NCI-H2107 treated with DMSO at 0.1 percent for 48 hours (cell line): Measurements from ENCODE around the gene DENND4A.

Experiments used
- DNase-seq: peaks from one replicate; lab custom pipeline; 2025; ENCODE audit not compliant: unreplicated experiment; lab: John Stamatoyannopoulos, UW

DENND4A gene

GRCh38 chr15:65680544-65680943 lies 111.5 kb downstream of the DENND4A start:
- DNase-seq: no peak

- no peak for DNase-seq
Observed at GRCh38 chr15:65676123-65676522, 116.0 kb downstream of the DENND4A start.

DNA sequence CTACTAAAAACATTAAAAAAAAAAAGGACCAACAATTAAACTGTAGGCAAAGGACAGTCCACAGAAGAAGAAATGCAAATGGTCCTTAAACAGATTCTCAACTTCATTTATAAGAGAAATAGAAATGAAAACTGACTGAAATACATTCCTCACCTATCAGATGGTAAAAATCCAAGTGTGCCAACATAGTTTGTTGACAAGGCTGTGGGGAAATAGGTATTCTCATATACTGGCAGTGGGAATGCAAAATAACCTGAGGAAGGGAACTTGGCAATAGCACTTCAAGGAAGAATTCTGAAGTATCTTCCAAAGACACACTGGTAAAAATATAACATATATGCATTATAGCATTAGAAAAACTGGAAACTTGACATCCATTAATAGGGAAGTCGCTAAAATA lies 116.5 kb downstream of the DENND4A start:
- no peak for DNase-seq

- DNase-seq: no peak
Observed at GRCh38 chr15:65666257-65666656, 125.8 kb downstream of the DENND4A start.

DNA sequence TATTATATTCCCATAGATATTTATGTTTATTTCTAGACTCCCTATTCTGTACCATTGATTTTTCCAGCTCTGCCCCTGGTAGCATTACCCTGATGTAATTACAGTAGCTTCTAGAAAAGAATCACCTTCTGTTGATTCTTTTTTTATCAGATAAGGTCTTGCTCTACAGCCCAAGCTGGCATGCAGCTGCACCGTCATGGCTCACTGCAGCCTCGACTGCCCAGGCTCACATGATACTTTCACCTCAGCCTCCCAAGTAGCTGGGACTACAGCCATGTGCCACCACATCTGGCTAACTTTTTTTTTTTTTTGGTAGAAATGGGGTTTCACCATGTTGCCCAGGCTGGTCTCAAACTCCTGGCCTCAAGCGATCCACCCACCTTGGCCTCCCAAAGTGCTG lies 128.6 kb downstream of the DENND4A start:
- no peak for DNase-seq

DNA sequence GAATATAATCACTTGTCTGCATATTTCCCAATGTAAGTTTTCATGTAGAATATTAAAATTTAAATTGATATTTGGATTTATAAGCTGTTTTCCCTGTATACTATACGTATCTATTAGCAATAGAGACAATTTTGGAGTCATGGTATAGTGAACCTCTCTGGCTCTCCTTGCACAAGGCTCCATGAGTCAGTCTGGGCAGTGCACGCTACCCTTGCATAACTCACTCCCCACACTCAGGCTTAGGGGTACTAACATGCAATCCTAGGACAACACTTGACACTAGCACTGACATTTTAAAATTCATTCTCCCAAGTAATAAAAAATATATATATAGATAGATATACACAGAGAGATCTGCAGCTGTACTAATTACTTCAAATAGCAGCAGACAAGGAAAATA lies 131.2 kb downstream of the DENND4A start:
- DNase-seq: no peak

DNA sequence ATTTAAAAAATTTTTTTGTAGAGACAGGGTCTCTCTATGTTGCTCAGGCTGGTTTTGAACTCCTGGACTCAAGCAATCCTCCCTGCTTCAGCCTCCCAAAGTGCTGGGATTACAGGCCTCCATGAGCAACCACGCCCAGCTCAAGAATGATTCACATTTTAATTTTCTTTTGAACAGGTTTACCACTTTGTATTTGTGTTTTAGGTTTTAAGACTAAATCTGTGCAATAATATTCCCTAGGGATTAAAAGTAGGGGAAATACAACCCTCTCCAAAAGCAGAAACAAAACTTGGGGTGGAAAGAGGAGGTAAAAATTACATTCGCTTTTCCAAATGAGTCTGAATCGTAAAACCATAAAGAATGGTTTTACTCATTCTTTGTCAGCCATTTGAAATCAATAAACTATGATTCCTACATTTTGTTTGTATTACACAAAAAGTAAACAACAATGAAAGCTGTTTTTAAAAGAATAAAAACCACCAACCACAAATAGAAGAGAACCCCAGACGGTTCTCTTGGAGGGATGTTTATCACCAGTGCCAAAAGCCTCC lies 132.5 kb downstream of the DENND4A start:
- DNase-seq: no peak

- no peak for DNase-seq
Observed at GRCh38 chr15:65655457-65655856, 136.6 kb downstream of the DENND4A start.

GRCh38 chr15:65655026-65655425 lies 137.1 kb downstream of the DENND4A start:
- DNase-seq: no peak

- DNase-seq: no peak
Observed at GRCh38 chr15:65653801-65654521, 138.1 kb downstream of the DENND4A start.

GRCh38 chr15:65653341-65653740 lies 138.8 kb downstream of the DENND4A start:
- no peak for DNase-seq

DNA sequence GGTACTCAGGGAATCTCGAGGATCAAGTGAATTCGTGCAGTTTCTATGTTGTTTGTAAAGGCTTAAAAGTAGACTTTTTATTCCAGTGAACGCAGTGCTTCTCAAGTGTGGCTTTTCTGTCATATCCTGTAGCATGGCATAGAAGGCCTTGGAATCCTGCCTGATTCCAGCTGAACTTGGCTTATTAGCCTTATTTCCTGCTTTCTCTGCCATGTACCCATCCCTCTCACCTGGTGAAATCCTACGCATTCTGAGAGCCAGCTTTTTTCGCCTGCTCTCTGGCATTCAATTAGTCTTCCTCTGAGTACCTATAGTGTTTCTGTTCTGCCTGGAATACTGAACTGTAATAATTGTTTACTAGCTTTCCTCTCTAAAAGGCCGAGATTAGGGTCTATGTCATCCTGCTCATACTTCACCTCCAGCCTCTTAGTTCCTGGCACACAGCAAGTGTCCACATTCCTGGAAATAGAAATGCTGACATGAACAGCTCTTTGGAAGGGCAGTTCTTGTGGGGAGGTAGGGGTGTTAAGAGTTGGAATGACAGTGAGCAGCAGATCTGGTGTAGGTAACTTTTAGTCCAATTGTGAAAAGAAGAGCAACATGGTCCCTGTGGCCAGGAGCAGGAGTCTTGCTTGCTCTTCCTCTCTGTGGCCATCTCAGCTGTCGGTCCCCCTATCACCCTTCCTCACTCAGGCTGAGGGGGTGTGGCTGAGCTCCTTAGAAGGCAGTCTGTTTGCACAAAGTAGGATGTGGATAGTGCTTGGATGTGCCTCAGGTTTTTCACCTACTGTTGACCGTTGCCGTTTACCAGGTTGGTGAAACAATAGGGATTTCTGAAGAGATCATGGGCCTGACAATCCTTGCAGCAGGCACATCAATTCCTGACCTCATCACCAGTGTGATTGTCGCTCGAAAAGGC lies 140.0 kb downstream of the DENND4A start:
- no peak for DNase-seq

DNA sequence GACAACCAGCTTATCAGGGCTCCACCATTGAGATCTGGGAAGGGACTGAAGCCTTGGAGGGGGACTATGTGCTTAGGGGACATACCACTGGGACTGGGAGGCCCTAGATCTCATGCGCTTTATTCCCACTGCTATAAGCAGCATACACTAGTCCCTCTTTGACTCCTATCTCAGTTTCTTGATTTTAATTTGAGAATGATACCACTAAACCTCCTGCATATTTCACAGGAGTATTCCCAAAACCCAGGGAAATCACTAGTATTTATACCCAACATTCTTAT lies 141.1 kb downstream of the DENND4A start:
- DNase-seq: no peak

DNA sequence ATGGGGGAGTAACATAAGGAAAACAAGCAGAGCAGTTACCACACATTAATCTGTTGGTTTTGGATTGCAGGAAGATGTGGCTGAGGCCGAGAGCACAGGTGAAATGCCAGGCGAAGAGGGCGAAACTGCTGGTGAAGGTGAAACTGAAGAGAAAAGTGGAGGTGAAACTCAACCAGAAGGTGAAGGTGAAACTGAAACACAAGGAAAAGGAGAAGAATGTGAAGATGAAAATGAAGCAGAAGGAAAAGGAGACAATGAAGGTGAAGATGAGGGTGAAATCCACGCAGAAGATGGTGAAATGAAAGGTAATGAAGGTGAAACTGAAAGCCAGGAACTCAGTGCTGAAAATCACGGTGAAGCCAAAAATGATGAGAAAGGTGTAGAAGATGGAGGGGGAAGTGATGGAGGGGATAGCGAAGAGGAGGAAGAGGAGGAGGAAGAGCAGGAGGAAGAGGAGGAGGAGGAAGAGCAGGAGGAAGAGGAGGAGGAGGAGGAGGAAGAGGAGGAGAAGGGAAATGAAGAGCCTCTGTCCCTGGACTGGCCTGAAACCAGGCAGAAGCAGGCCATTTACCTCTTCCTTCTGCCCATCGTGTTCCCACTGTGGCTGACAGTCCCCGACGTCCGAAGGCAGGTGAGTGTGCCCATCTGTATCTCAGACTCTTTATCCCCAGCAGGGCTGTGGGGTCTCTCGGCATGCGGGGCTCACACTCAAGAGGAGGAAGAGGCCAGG lies 141.6 kb downstream of the DENND4A start:
- no peak for DNase-seq

DNA sequence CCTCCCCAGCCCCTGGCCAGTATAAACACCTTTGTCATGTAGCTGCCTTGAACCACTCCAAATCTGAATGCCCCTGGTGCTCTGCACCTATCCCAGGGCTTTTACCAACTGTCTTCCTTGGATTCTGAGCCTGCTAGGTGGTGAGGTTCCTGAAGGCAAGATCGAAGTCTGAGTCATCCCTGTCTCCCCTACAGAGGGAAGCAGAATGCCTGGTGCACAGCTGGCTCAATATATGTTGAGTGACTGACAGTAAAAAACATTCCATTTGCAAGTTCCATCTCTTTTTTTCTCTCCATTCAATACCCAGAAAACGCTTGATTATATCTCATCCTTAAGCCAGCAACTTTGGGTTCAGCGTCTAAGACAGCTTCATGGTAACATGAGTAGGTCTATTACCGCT lies 145.6 kb downstream of the DENND4A start:
- DNase-seq: no peak

DNA sequence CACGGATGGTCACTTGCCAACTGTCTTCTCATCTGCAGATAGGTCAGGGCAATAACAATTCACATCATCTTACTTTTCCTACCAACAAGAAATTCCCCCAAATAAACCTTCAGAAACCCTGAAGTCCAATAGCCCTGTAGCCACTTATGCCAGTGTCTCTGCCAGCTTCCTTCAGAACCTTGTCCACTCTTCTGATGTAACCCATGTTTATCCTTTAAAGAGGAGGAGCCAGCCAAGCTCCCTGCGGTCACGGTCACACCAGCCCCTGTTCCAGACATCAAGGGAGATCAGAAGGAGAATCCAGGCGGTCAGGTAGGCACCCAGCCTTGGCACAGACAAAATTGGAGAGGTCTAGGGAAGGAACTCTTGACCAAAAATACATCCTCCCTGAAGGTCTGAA lies 146.7 kb downstream of the DENND4A start:
- no peak for DNase-seq

DNA sequence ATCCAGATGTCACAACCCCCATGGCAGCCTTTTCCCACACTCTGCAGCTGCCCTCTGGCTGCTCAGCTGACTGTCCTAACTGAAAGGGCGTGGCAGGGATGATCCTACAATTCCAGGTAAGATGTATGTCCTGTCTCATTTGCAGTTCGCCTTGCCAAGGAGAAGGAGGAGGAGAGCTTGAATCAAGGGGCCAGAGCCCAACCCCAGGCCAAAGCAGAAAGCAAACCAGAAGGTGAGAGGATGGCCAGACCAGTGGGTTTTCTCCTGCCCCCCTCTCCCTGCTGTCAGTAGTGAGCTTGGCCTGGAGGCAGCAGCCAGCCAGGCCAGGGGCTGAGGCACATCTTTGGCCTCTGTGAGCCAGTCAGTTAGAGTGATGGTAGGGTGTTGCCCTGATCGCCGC lies 147.8 kb downstream of the DENND4A start:
- DNase-seq: no peak

- no peak for DNase-seq
Observed at GRCh38 chr15:65642594-65642993, 149.5 kb downstream of the DENND4A start.

GRCh38 chr15:65641768-65642475 lies 150.2 kb downstream of the DENND4A start:
- DNase-seq: no peak

DNA sequence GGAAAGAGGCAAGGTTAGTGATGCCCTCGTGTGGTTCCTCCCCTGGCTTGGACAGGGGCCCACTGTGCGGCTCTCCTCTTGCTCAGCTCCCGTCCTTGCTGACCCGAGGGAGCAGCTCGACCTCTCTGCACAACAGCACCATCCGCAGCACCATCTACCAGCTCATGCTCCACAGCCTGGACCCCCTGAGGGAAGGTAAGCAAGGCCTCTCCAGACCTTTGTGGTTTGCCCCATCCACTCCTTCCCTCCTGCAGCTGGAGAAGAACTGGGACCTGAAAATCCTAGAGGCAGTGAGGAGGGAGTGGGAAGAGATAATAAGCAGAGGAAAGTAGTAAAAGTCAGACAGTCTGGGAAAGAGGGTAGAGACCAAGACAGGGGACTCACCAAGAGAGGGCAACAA lies 152.6 kb downstream of the DENND4A start:
- DNase-seq: no peak

DNA sequence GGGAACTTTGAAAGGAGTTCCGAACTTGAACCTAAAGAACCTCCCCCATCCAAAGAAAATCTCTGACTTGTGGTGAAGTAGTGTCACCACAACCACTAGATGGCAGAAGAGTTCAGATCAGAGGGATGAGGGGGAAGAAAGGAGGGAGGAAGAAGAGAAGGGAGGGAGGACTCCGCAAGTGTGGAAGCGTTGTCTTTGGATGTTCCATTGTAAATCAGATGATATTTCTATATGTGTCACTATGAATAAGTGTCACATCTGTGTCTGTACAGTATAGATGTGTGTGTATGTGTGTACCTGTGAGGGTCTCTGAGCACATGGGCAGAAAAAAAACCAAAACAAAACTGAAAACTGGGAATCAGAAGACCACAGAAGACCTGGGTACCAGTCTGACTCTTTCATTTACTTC lies 153.4 kb downstream of the DENND4A start:
- peak; percentile 70 for DNase-seq
